Hepatocyte (in vitro differentiated cells): ENCODE measurements around the gene SUCNR1. TPM values are rescaled to one million over a fixed set of nuclear protein-coding genes. Genes with fewer than 3 reads are reported as not detected.
"Not testable (repeated sequence)": the region's sequence is repeated elsewhere in the genome, so short reads cannot be mapped to it uniquely, and the experiment has no call there.

Source experiments
- DNase-seq: peaks from one replicate; pipeline ENCODE4 v3.0.0-alpha.2; 2016; ENCODE audit warnings: low spot score
- H2AFZ ChIP-seq: fragments of 200-600 bp; sonication (generic); 2 replicates; pipeline ENCODE4 v1.6.0; 2016; ENCODE audit warnings: antibody characterized with exemption, mild to moderate bottlenecking
- H3K27ac ChIP-seq: fragments of 200-600 bp; sonication (generic); 2 replicates; pipeline ENCODE4 v1.5.1; 2016; ENCODE audit warnings: mild to moderate bottlenecking
- H3K27me3 ChIP-seq: fragments of 200-600 bp; sonication (generic); 2 replicates; pipeline ENCODE4 v1.6.1; 2016
- H3K36me3 ChIP-seq: fragments of 200-600 bp; sonication (generic); replicated peaks from 2 replicates; pipeline ENCODE4 v1.5.1; 2016; ENCODE audit warnings: low read depth; ENCODE audit not compliant: insufficient read depth
- H3K4me1 ChIP-seq: fragments of 200-600 bp; sonication (generic); 2 replicates; pipeline ENCODE4 v1.5.1; 2016; ENCODE audit warnings: mild to moderate bottlenecking, moderate library complexity; ENCODE audit not compliant: insufficient read depth
- H3K4me2 ChIP-seq: fragments of 200-600 bp; sonication (generic); 2 replicates; pipeline ENCODE4 v1.6.0; 2016
- H3K4me3 ChIP-seq: fragments of 200-600 bp; sonication (generic); 2 replicates; pipeline ENCODE4 v1.5.1; 2016; ENCODE audit warnings: mild to moderate bottlenecking
- H3K79me2 ChIP-seq: fragments of 200-600 bp; sonication (generic); 2 replicates; pipeline ENCODE4 v1.6.0; 2017; ENCODE audit warnings: mild to moderate bottlenecking
- H3K9me2 ChIP-seq: fragments of 200-600 bp; sonication (generic); replicated peaks from 2 replicates; pipeline ENCODE4 v1.6.0; 2017; ENCODE audit warnings: mild to moderate bottlenecking; ENCODE audit not compliant: insufficient read depth
- H3K9me3 ChIP-seq: fragments of 200-600 bp; sonication (generic); 2 replicates; pipeline ENCODE4 v1.5.1; 2016; ENCODE audit warnings: low read depth, mild to moderate bottlenecking
- H4K20me1 ChIP-seq: fragments of 200-600 bp; sonication (generic); 2 replicates; pipeline ENCODE4 v1.6.0; 2016; ENCODE audit warnings: mild to moderate bottlenecking; ENCODE audit not compliant: insufficient read depth, poor library complexity, severe bottlenecking
- CTCF ChIP-seq: fragments of 200-600 bp; sonication (generic); IDR thresholded peaks from 2 replicates; pipeline ENCODE4 v1.5.1; 2016; ENCODE audit warnings: antibody characterized with exemption, mild to moderate bottlenecking; ENCODE audit not compliant: poor library complexity
- EZH2 ChIP-seq: fragments of 200-600 bp; sonication (generic); IDR thresholded peaks from 2 replicates; pipeline ENCODE4 v1.6.1; 2016; ENCODE audit warnings: antibody characterized with exemption, mild to moderate bottlenecking, borderline replicate concordance
- EZH2phosphoT487 ChIP-seq: fragments of 200-600 bp; sonication (generic); IDR thresholded peaks from one replicate; pipeline ENCODE4 v1.6.1; 2018; ENCODE audit warnings: antibody characterized with exemption, mild to moderate bottlenecking, low read depth, moderate library complexity; ENCODE audit not compliant: unreplicated experiment, severe bottlenecking
- WGBS: methylation state at CpG from one replicate; pipeline ENCODE4 v1.1.6; 2016; ENCODE audit warnings: low lambda C conversion rate; ENCODE audit errors: missing lambda C conversion rate; 5-methylcytosine and 5-hydroxymethylcytosine counted together
- polyA plus RNA-seq: library from polyadenylated mRNA; unstranded; fragments of >200 nt; fragmentation: Nextera tagmentation; extraction: Ambion mirVana; gene quantifications from 2 replicates; pipeline ENCODE4 v1.2.1, GENCODE V29; 2016
- total RNA-seq: library from RNA; depleted of rRNA; stranded (reverse); fragments of >200 nt; gene quantifications from 2 replicates; pipeline ENCODE4 v1.2.3, GENCODE V29; 2014

The SUCNR1 gene
- total and polyA plus RNA-seq, 2 experiments from 2014 or later: 0.40 to 0.80 TPM

GRCh38 chr3:151843275-151843674, 30.2 kb upstream of the SUCNR1 start:
- Histone ChIP-seq H3K36me3 (no peaks in the 10 kb centered on the region), H2AFZ (no peak overlapping the region)
- WGBS: 19% methylated on average over 1 of the region's 1 CpG

GRCh38 chr3:151845306-151845905, 28.0 kb upstream of the SUCNR1 start:
- H3K9me2 ChIP-seq: no peaks in the 10 kb centered on the region
- H4K20me1 ChIP-seq: no peaks in the 10 kb centered on the region
- no peak for DNase-seq
- H3K9me3 ChIP-seq: no peaks in the 10 kb centered on the region
- H3K4me1 ChIP-seq: no peaks in the 10 kb centered on the region
- H3K4me3 ChIP-seq: no peak overlapping the region
- no peak overlapping the region for H2AFZ ChIP-seq
- H3K27me3 ChIP-seq: no peaks in the 10 kb centered on the region
- no peaks in the 10 kb centered on the region for H3K36me3 ChIP-seq
- no peak overlapping the region for H3K27ac ChIP-seq
- WGBS: 67% methylated on average over 3 of the region's 3 CpGs
- H3K79me2 ChIP-seq: no peaks in the 10 kb centered on the region
- TF ChIP-seq EZH2phosphoT487 (no peak), EZH2 (no peak), CTCF (no peak)
- no peak overlapping the region for H3K4me2 ChIP-seq

More at GRCh38 chr3:151843275-151843674, 30.2 kb upstream of the SUCNR1 start:
- no peak for DNase-seq
- Histone ChIP-seq H3K4me2 (no peak overlapping the region), H3K9me2 (no peaks in the 10 kb centered on the region), H3K79me2 (no peaks in the 10 kb centered on the region), H3K9me3 (no peaks in the 10 kb centered on the region), H3K27ac (no peak overlapping the region), H3K27me3 (no peaks in the 10 kb centered on the region), H3K4me3 (no peak overlapping the region), H3K4me1 (no peaks in the 10 kb centered on the region), H4K20me1 (no peaks in the 10 kb centered on the region)
- TF ChIP-seq EZH2 (no peak), EZH2phosphoT487 (no peak), CTCF (no peak)

GRCh38 chr3:151850065-151850464, 23.4 kb upstream of the SUCNR1 start:
- not testable (repeated sequence) for H3K36me3 ChIP-seq, H3K4me2 ChIP-seq, H3K4me1 ChIP-seq, H2AFZ ChIP-seq, H3K9me3 ChIP-seq, H4K20me1 ChIP-seq, DNase-seq, H3K9me2 ChIP-seq, H3K27me3 ChIP-seq, H3K79me2 ChIP-seq, H3K27ac ChIP-seq, H3K4me3 ChIP-seq
- WGBS: 90% methylated on average over 2 of the region's 2 CpGs

GRCh38 chr3:151852074-151852811, 21.2 kb upstream of the SUCNR1 start:
- H3K9me2 ChIP-seq: no peaks in the 10 kb centered on the region
- DNase-seq: no peak
- WGBS: 97% methylated on average over 11 of the region's 11 CpGs

More at GRCh38 chr3:151852074-151852811, 21.2 kb upstream of the SUCNR1 start:
- Histone ChIP-seq H3K9me3 (no peaks in the 10 kb centered on the region), H3K4me2 (no peak overlapping the region), H3K27me3 (no peaks in the 10 kb centered on the region), H3K36me3 (no peaks in the 10 kb centered on the region), H4K20me1 (no peaks in the 10 kb centered on the region), H3K79me2 (no peaks in the 10 kb centered on the region), H2AFZ (no peak overlapping the region), H3K4me3 (no peak overlapping the region), H3K4me1 (no peaks in the 10 kb centered on the region), H3K27ac (no peak overlapping the region)
- TF ChIP-seq EZH2 (no peak), CTCF (no peak), EZH2phosphoT487 (no peak)
